Activated CD4-positive, alpha-beta T cell treated with anti-CD3 and anti-CD28 coated beads for 36 hours (primary cell): ENCODE measurements around the gene EHBP1. TPM values are rescaled to one million over a fixed set of nuclear protein-coding genes. Genes with fewer than 3 reads are reported as not detected.

ENCODE experiments used
- ATAC-seq: fragments of 200-7000 bp; cut with Tn5 transposase; one replicate; pipeline ENCODE4 v1.10.0; 2021; ENCODE audit warnings: mild to moderate bottlenecking, moderate library complexity
- CTCF ChIA-PET: fragments of 350-600 bp; sonication (Branson Sonifier 250); formaldehyde crosslinking; loops from one replicate; lab custom pipeline; 2021; ENCODE audit warnings: antibody characterized with exemption; lab: Charles Lee
- POLR2A ChIA-PET: fragments of 350-600 bp; sonication (Branson Sonifier 250); formaldehyde crosslinking; loops from one replicate; lab custom pipeline; 2021; ENCODE audit warnings: antibody characterized with exemption, inconsistent platforms; lab: Charles Lee
- DNase-seq: peaks from one replicate; pipeline ENCODE4 v3.0.0-alpha.2; 2020
- H3K27ac Mint-ChIP-seq: one replicate; pipeline ENCODE4 v1.8.0; 2021; ENCODE audit warnings: mixed read lengths
- H3K27me3 Mint-ChIP-seq: one replicate; pipeline ENCODE4 v1.8.0; 2021; ENCODE audit warnings: mixed read lengths
- H3K36me3 Mint-ChIP-seq: one replicate; pipeline ENCODE4 v1.8.0; 2021; ENCODE audit warnings: low read depth, mixed read lengths
- H3K4me1 Mint-ChIP-seq: one replicate; pipeline ENCODE4 v1.8.0; 2021; ENCODE audit warnings: mixed read lengths
- H3K4me3 Mint-ChIP-seq: one replicate; pipeline ENCODE4 v1.8.0; 2021; ENCODE audit warnings: mild to moderate bottlenecking, moderate library complexity, mixed read lengths
- H3K9me3 Mint-ChIP-seq: one replicate; pipeline ENCODE4 v1.8.0; 2021; ENCODE audit warnings: low read depth, mixed read lengths
- intact Hi-C, 2 experiments: fragments of 100-400 bp; cut with DNase I in 1 of 2; cut with micrococcal nuclease in 1 of 2; formaldehyde crosslinking; loops; one replicate each; pipeline versions ENCODE4 v1.14.2 to v1.15.1; 2022 to 2024; cut with DNase I, micrococcal nuclease
- total RNA-seq, 2 experiments: library from RNA; stranded (reverse); gene quantifications; one replicate each; pipeline ENCODE4 v1.2.3, GENCODE V29; 2021

Gene EHBP1
- total RNA-seq, 2 experiments from 2014 or later, result 27.3 to 28.5 TPM

DNA sequence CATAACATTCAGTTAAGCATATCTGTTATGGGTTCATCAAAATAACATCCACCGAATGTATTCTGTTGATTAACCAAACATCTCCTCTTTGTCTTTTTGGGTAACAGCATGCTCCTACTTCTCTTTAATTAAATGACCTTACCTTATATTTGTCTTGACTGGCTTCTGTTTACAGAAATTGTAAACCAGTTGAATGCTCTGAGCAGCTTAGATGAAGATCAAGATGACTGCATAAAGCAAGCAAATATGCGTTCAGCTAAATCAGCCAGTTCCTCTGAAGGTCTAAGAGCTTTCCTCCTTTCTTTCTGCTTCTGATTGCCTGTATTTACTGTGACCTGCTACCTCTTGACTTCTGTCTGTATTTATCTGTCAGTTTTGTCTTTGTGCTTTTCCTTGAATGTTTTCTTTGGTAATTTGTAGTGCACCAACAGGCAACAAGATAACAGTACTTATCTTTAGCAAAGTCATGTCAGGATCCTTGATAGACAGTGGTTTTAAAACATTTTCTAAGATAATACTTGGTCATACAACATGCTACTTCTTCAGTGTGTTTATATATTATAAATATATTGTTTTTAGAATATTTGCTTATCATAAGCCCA is 152.8 kb downstream of the EHBP1 start:
- POLR2A ChIA-PET, result no interaction called here
- Mint-ChIP-seq H3K4me3 (no peak overlapping the region), H3K27ac (no peak overlapping the region), H3K27me3 (no peaks in the 10 kb centered on the region), H3K4me1 (no peaks in the 10 kb centered on the region), H3K36me3 (peaks cover 9% of the 10 kb centered on the region), H3K9me3 (no peaks in the 10 kb centered on the region)
- CTCF ChIA-PET, result no interaction called here
- no peak for DNase-seq
- ATAC-seq, result no peak
- intact Hi-C loops, result no loop called here

DNA sequence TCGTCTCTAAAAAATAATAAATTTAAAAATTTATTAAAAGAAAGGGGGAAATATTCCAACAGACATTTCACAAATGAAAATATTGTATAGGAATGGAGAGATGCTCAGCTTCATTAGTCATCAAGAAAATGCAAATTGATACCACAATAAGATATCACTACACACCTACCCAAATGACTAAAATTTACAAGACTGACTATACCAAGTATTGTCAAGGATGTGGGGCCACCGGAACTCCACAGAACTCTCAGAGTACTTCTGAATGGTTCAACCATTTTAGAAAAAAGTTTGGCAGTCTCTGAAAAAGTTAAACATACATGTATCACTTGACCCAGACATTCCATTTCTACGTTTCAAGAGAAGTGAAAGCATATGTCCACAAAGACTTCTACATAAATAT is 163.4 kb downstream of the EHBP1 start:
- ChIA-PET CTCF (no interaction called here), POLR2A (no interaction called here)
- ATAC-seq, result peak; percentile 79
- H3K4me3 Mint-ChIP-seq, result no peak overlapping the region
- peaks cover 2% of the 10 kb centered on the region for H3K4me1 Mint-ChIP-seq
- intact Hi-C loops, result no loop called here
- DNase-seq, result peak; percentile 24
- no peaks in the 10 kb centered on the region for H3K27me3 Mint-ChIP-seq
- H3K27ac Mint-ChIP-seq, result no peak overlapping the region
- peaks cover 57% of the 10 kb centered on the region for H3K36me3 Mint-ChIP-seq
- H3K9me3 Mint-ChIP-seq, result peaks cover 11% of the 10 kb centered on the region

DNA sequence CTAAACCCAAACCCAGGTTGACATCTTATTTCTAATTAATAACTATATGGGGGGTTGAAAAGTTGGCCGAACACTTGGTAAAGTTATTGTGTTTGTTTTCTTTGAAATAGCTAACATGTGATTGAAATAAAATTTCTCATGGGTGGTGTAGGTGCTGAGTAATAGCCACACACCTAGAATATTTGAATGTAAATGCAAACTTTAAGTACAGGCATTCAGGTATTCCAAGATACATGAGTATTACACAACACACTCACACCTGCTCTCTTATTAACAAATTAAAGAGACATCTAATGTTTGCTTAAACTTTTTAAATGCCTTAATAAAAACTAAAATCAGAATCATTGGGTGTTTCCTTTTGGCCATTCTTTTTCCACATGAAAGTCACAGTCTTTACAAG is 165.5 kb downstream of the EHBP1 start:
- Mint-ChIP-seq H3K9me3 (peaks cover 18% of the 10 kb centered on the region), H3K27me3 (no peaks in the 10 kb centered on the region), H3K36me3 (peaks cover 59% of the 10 kb centered on the region), H3K4me3 (no peak overlapping the region), H3K4me1 (peaks cover 2% of the 10 kb centered on the region), H3K27ac (no peak overlapping the region)
- DNase-seq (no peak), ATAC-seq (no peak)
- intact Hi-C loops, result no loop called here
- ChIA-PET POLR2A (no interaction called here), CTCF (no interaction called here)

DNA sequence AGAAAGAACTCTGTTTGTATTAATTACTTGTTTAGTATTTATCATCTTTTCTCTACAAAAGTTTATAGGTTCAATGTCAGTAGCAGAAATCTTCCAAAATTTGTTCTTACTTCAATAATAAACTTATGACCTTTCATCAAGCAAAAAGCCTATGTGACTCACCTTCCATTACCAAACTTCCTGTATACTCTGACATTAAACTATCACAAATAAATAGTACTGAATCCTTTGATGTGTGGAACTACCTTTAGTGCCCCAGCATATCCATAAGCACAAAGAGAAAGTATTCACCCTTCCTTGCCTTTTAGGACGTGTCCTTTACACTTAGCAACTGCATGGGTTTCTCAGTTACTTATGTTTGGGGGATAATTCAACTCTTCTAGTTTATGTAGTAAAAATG is 166.0 kb downstream of the EHBP1 start:
- Mint-ChIP-seq H3K4me1 (peaks cover 2% of the 10 kb centered on the region), H3K9me3 (peaks cover 19% of the 10 kb centered on the region), H3K4me3 (no peak overlapping the region), H3K36me3 (peaks cover 59% of the 10 kb centered on the region), H3K27ac (no peak overlapping the region), H3K27me3 (no peaks in the 10 kb centered on the region)
- DNase-seq (no peak), ATAC-seq (no peak)
- ChIA-PET CTCF (interaction anchor here (1.0 kb wide), 1 partner anchor 10 kb away, joined by 5 read pairs; no protein-coding TSS in a partner anchor), POLR2A (no interaction called here)
- intact Hi-C loops, result no loop called here

DNA sequence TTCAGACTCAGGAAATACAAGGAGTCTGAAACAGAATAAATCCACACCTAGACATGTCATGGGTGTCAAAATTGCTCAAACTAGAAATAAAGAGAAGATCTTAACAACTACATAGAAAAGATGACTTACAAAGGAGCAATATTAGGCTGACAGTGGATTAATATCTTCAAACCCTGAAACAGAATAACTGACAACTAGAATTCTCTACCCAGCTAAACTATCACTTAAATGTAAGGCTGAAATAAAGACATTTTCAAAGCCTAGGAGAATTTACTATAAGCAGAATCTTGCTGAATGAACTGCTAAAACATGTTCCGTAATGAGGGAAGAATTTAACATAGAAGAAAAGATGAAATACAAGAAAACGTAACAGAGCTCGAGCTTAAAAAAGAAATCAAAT is 168.1 kb downstream of the EHBP1 start:
- intact Hi-C loops, result no loop called here
- Mint-ChIP-seq H3K4me1 (peaks cover 2% of the 10 kb centered on the region), H3K27me3 (no peaks in the 10 kb centered on the region), H3K9me3 (peaks cover 26% of the 10 kb centered on the region), H3K4me3 (no peak overlapping the region), H3K27ac (no peak overlapping the region), H3K36me3 (peaks cover 68% of the 10 kb centered on the region)
- DNase-seq (no peak), ATAC-seq (no peak)
- CTCF ChIA-PET, result no interaction called here
- POLR2A ChIA-PET, result no interaction called here

DNA sequence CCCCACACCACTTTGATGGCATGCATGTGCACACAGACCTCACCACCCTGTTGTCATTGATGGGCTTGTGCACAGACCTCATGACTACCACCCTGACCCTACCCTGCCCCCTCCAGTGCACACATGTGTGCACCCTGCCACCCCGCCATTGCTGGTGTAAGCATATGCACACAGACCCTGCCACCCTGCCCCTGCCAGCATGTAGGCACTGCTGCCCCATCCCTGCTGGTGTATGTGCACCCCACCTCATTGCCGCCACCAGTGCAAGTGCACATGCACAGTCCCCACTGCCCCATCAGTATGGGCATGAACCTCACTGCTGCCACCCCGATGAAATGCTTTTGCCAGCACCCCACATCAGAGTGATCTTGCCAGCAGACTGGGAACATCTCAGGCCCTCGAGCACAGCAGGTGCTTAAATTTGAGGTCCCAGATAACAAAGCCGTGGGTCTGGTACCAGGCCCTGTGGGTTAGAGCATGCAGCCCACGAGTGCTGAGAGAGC is 169.4 kb downstream of the EHBP1 start:
- H3K9me3 Mint-ChIP-seq, result peaks cover 26% of the 10 kb centered on the region
- POLR2A ChIA-PET, result no interaction called here
- H3K27ac Mint-ChIP-seq, result no peak overlapping the region
- no peak overlapping the region for H3K4me3 Mint-ChIP-seq
- no peak for DNase-seq
- H3K4me1 Mint-ChIP-seq, result peaks cover 2% of the 10 kb centered on the region
- no peak for ATAC-seq
- H3K27me3 Mint-ChIP-seq, result no peaks in the 10 kb centered on the region
- peaks cover 72% of the 10 kb centered on the region for H3K36me3 Mint-ChIP-seq
- CTCF ChIA-PET, result no interaction called here
- intact Hi-C loops, result no loop called here

DNA sequence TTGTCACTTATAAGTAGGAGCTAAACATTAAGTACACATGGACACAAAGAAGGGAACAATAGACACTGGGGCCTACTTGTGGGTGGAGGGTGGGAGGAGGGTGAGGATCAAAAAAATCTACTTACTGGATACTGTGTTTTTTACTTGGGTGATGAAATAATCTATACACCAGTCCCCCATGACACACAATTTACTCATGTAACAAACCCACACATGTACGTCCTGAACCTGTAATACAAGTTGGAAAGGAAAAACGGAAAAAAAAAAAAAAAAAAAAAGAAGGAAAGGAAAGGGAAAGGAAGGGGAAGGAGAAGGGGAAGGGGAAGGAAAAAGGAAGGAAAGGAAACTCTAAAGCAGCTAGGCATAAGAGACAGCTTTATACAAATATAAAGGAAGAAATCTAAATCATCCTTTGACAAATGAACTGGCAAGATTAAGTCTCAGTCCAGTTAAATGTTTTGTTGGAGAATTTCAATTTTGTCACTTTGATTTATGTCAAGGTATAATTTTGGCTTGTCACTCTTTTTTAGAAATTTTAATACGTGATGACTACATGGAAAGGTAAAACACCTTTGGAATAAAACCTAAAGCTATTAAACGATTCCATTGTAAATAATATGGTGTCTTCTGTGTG is 175.8 kb downstream of the EHBP1 start:
- no peaks in the 10 kb centered on the region for H3K27me3 Mint-ChIP-seq
- ATAC-seq, result no peak
- ChIA-PET POLR2A (no interaction called here), CTCF (interaction anchor here (1.3 kb wide), 1 partner anchor 9 kb away, joined by 5 read pairs; no protein-coding TSS in a partner anchor)
- H3K36me3 Mint-ChIP-seq, result peaks cover 37% of the 10 kb centered on the region
- H3K4me1 Mint-ChIP-seq, result no peaks in the 10 kb centered on the region
- intact Hi-C loops, result no loop called here
- H3K9me3 Mint-ChIP-seq, result peaks cover 13% of the 10 kb centered on the region
- no peak for DNase-seq
- no peak overlapping the region for H3K4me3 Mint-ChIP-seq
- H3K27ac Mint-ChIP-seq, result no peak overlapping the region

DNA sequence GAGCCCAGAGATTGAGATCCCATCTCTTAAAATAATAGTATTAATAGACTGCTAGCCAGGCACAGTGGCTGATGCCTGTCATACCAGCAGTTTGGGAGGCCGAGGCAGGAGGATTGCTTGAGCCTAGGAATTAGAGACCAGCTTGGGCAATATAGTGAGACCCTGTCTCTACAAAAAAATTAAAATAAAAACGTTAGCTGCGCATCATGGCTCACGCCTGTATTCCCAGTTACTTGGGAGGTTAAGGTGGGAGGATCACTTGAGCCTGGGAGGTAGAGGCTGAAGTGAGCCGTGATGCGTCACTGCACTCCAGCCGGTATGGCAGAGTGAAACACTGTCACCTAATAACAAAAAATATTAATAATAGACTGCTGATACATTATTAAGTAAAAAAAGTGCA is 178.1 kb downstream of the EHBP1 start:
- no peaks in the 10 kb centered on the region for H3K4me1 Mint-ChIP-seq
- no peak overlapping the region for H3K4me3 Mint-ChIP-seq
- H3K27me3 Mint-ChIP-seq, result no peaks in the 10 kb centered on the region
- intact Hi-C loops, result no loop called here
- POLR2A ChIA-PET, result no interaction called here
- DNase-seq (no peak), ATAC-seq (no peak)
- peaks cover 5% of the 10 kb centered on the region for H3K9me3 Mint-ChIP-seq
- CTCF ChIA-PET, result no interaction called here
- H3K36me3 Mint-ChIP-seq, result peaks cover 15% of the 10 kb centered on the region
- no peak overlapping the region for H3K27ac Mint-ChIP-seq

DNA sequence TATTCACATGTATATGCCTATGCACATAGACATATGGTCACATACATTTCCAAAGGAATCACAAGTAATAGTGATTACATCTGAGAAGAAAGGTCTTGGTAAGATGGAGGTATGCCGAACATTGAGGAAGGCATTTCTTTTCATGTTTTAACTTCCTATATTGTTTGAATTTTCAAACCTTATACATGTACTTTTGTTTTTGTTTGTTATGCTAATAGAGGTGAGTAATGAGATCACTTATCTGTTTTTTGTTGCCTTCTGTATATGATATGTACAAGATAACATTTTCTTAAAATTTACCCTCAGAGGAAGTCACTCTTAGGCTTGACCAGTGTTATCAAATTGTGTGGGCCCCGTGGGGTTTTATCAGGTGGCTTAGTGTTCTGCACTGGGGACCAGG is 178.6 kb downstream of the EHBP1 start:
- H3K4me1 Mint-ChIP-seq, result no peaks in the 10 kb centered on the region
- no peak overlapping the region for H3K4me3 Mint-ChIP-seq
- H3K36me3 Mint-ChIP-seq, result peaks cover 14% of the 10 kb centered on the region
- DNase-seq, result no peak
- H3K27me3 Mint-ChIP-seq, result no peaks in the 10 kb centered on the region
- ATAC-seq, result no peak
- H3K27ac Mint-ChIP-seq, result no peak overlapping the region
- H3K9me3 Mint-ChIP-seq, result peaks cover 5% of the 10 kb centered on the region
- CTCF ChIA-PET, result no interaction called here
- POLR2A ChIA-PET, result no interaction called here
- intact Hi-C loops, result no loop called here

DNA sequence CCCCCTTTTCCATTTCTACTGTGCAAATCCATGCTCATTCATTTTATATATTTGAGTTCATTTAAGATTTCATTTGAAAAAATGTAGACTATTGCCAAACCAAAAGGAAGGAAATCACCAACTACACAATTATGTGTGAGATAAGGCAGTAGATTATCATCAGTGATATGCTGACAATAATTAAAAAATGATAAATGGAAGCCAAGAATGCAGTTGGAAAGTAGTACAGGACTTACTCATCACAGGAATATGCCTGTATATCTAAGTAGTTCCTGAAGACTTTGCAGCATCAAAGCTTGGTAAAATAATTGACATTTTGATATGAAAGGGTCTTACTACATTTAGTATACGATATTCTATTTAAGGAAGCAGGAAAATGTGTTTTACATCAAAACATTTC is 179.0 kb downstream of the EHBP1 start:
- no peaks in the 10 kb centered on the region for H3K27me3 Mint-ChIP-seq
- H3K36me3 Mint-ChIP-seq, result peaks cover 12% of the 10 kb centered on the region
- no peak for ATAC-seq
- H3K27ac Mint-ChIP-seq, result no peak overlapping the region
- peaks cover 5% of the 10 kb centered on the region for H3K9me3 Mint-ChIP-seq
- intact Hi-C loops, result no loop called here
- no peak for DNase-seq
- POLR2A ChIA-PET, result no interaction called here
- no peak overlapping the region for H3K4me3 Mint-ChIP-seq
- no peaks in the 10 kb centered on the region for H3K4me1 Mint-ChIP-seq
- CTCF ChIA-PET, result no interaction called here

DNA sequence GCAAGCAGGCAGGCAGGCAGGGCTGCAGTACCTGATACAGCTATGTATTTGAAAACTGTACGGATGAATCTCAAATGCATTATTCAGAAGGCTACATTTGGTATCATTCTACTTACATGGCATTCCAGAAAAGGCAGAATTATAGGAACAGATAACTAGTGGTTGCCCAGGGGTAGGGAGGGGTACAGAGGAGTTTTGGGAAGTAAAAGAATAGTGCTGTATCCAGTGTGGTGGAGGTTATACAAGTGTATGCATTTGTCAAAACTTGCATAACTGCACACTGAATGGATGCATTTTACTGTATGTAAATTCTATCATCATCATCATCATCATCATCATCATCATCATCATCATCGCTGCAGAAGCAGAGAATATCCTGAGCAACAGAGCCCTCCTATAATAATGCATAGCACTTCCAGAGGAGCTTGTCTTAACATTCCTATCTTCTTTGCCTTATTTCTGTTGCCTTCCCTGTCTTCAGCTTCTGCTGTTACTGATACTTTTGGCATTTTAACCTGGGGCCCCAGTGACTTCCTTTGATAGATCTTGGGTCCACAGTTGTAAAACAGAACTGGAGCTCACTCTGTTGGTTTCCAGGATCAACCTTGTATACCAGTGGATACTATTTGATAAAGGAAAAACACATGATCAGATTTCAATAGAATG is 189.6 kb downstream of the EHBP1 start:
- CTCF ChIA-PET, result interaction anchor here (1.7 kb wide), 1 partner anchor 438 kb away, joined by 7 read pairs; no protein-coding TSS in a partner anchor
- Mint-ChIP-seq H3K27ac (no peak overlapping the region), H3K36me3 (peaks cover 5% of the 10 kb centered on the region), H3K9me3 (no peaks in the 10 kb centered on the region), H3K4me3 (no peak overlapping the region), H3K4me1 (no peaks in the 10 kb centered on the region), H3K27me3 (no peaks in the 10 kb centered on the region)
- DNase-seq (no peak), ATAC-seq (no peak)
- intact Hi-C loops, result loop anchor here in 1 of 2 experiments (5.0 kb wide), 1 partner anchor 102 kb away; no protein-coding TSS in a partner anchor
- POLR2A ChIA-PET, result no interaction called here

DNA sequence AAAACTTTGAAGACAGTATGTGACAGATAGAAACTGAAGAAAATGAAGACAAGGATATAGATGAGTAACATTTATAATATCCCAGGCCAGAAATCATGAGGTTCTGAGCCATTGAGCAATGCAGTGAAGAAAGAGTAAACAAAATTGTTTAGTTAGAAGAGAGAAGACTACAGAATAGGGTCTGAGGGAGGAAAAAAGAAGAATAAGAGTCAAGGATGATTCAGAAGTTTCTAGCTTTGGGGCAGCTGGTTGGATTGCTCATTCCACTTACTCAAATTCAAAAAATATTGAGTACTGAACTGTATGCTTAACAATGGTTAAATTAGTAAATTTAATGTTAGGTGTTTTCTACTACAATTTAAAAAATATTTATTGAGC is 190.1 kb downstream of the EHBP1 start:
- Mint-ChIP-seq H3K4me3 (no peak overlapping the region), H3K27ac (no peak overlapping the region), H3K9me3 (no peaks in the 10 kb centered on the region), H3K4me1 (no peaks in the 10 kb centered on the region), H3K36me3 (peaks cover 5% of the 10 kb centered on the region), H3K27me3 (no peaks in the 10 kb centered on the region)
- intact Hi-C loops, result loop anchor here in 1 of 2 experiments (5.0 kb wide), 1 partner anchor 102 kb away; no protein-coding TSS in a partner anchor
- ATAC-seq (no peak), DNase-seq (no peak)
- ChIA-PET CTCF (interaction anchor here (1.7 kb wide), 1 partner anchor 439 kb away, joined by 7 read pairs; no protein-coding TSS in a partner anchor), POLR2A (no interaction called here)
